ENCODE data around the gene APBB1. TPM values are rescaled to one million over a fixed set of nuclear protein-coding genes. Genes with fewer than 3 reads are reported as not detected.

The APBB1 gene
- total RNA-seq, 1 experiment from 2014 or later: 12.4 TPM

DNA sequence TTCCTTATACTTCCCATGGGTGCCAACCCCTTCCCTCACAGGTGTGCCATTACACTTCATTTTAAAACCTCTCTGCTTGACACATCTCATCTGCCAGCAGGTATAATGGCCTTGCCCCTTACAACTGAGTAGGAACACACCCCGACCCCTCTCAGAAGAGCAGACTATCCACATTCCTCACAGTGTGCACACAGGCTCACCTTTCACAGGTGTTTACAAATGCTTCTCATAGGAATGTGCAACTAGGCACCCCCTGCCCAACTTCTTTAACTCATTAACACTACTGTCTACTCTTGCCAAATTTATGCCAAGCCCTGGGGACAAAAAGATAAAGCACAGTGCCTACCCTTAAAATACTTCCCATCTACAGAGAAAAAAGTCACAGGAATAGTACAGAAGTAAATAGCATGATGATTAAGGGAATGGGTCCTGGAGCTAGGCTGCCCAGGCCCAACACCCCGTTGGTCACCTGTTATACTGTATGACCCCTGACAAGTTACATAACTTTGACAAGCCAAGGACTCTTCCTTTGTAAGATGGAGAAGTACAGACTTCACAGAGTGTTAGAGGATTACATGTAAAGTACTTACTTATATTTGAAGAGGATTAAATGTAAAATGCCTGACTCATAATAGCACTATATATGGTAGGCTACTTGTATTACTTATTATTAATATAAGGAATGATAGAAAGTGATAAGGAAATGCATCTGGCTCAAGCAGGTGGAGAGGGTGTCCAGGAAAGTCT is 39.6 kb upstream of the APBB1 start (continued):
- TF ChIP-seq, protein P1, sequence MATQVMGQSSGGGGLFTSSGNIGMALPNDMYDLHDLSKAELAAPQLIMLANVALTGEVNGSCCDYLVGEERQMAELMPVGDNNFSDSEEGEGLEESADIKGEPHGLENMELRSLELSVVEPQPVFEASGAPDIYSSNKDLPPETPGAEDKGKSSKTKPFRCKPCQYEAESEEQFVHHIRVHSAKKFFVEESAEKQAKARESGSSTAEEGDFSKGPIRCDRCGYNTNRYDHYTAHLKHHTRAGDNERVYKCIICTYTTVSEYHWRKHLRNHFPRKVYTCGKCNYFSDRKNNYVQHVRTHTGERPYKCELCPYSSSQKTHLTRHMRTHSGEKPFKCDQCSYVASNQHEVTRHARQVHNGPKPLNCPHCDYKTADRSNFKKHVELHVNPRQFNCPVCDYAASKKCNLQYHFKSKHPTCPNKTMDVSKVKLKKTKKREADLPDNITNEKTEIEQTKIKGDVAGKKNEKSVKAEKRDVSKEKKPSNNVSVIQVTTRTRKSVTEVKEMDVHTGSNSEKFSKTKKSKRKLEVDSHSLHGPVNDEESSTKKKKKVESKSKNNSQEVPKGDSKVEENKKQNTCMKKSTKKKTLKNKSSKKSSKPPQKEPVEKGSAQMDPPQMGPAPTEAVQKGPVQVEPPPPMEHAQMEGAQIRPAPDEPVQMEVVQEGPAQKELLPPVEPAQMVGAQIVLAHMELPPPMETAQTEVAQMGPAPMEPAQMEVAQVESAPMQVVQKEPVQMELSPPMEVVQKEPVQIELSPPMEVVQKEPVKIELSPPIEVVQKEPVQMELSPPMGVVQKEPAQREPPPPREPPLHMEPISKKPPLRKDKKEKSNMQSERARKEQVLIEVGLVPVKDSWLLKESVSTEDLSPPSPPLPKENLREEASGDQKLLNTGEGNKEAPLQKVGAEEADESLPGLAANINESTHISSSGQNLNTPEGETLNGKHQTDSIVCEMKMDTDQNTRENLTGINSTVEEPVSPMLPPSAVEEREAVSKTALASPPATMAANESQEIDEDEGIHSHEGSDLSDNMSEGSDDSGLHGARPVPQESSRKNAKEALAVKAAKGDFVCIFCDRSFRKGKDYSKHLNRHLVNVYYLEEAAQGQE (IDR thresholded peaks at IDR 0.05; ENCODE audit: low read depth): no peak
- TF ChIP-seq SP1 (IDR thresholded peaks at IDR 0.05; ENCODE audit: low read depth) (no peak), ZNF274 (IDR thresholded peaks at IDR 0.05; ENCODE audit: low read depth, low read length) (no peak), EGR1 (IDR thresholded peaks at IDR 0.05; ENCODE audit: low read depth) (no peak)
- TF ChIP-seq, protein P2, sequence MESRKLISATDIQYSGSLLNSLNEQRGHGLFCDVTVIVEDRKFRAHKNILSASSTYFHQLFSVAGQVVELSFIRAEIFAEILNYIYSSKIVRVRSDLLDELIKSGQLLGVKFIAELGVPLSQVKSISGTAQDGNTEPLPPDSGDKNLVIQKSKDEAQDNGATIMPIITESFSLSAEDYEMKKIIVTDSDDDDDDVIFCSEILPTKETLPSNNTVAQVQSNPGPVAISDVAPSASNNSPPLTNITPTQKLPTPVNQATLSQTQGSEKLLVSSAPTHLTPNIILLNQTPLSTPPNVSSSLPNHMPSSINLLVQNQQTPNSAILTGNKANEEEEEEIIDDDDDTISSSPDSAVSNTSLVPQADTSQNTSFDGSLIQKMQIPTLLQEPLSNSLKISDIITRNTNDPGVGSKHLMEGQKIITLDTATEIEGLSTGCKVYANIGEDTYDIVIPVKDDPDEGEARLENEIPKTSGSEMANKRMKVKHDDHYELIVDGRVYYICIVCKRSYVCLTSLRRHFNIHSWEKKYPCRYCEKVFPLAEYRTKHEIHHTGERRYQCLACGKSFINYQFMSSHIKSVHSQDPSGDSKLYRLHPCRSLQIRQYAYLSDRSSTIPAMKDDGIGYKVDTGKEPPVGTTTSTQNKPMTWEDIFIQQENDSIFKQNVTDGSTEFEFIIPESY (IDR thresholded peaks at IDR 0.05; ENCODE audit: extremely low read depth, insufficient replicate concordance, low read length): no peak
- TF ChIP-seq, protein P3, sequence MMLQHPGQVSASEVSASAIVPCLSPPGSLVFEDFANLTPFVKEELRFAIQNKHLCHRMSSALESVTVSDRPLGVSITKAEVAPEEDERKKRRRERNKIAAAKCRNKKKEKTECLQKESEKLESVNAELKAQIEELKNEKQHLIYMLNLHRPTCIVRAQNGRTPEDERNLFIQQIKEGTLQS (IDR thresholded peaks at IDR 0.05): no peak

Data from HCT116 (cell line).